ENCODE data around the gene ZFYVE27. TPM values are rescaled to one million over a fixed set of nuclear protein-coding genes. Genes with fewer than 3 reads are reported as not detected.
A peak's percentile ranks its signal among the peaks of the same experiment; 100 is the strongest.

The ZFYVE27 gene
- total and polyA plus RNA-seq, 4 donors = 21.1 to 33.9 (median 26.8) TPM

- TF ChIP-seq CTCF (IDR thresholded peaks at IDR 0.05; ENCODE audit: control extremely low read depth, extremely low read depth) = peak; percentile 68
- Histone ChIP-seq H3K9ac (ENCODE audit: insufficient read depth in 1 of 2, low read length in 2 of 2) (no peak overlapping the region), H3K27ac (ENCODE audit: low read depth in 1 of 2, low read length in 1 of 2) (no peak overlapping the region), H3K4me3 (no peak overlapping the region), H3K27me3 (ENCODE audit: control insufficient read depth in 3 of 3, insufficient read depth in 3 of 3, low read length in 2 of 3) (peaks cover 0 to 3% (median 0%) of the 10 kb centered on the region in 3 donors), H3K9me3 (ENCODE audit: control insufficient read depth in 4 of 4, insufficient read depth in 3 of 4, low read length in 3 of 4) (no peaks in the 10 kb centered on the region), H3K36me3 (ENCODE audit: control insufficient read depth in 4 of 4, insufficient read depth in 4 of 4, low read length in 4 of 4) (no peaks in the 10 kb centered on the region), H3K4me1 (ENCODE audit: control insufficient read depth in 5 of 5, insufficient read depth in 5 of 5, low read length in 5 of 5) (peaks cover 0 to 8% (median 2%) of the 10 kb centered on the region in 5 donors)
- ATAC-seq (ENCODE audit: insufficient read depth, low FRiP score) (peak; percentile 61), DNase-seq (peak; percentile 44 to 56 (median 52))
- 28 to 29% methylated on average over 13 of the region's 13 CpGs for WGBS, 2 donors
Measured at GRCh38 chr10:97791824-97792721, 55.1 kb downstream of the ZFYVE27 start.

- WGBS, 2 donors = 72 to 74% methylated on average over 4 of the region's 4 CpGs
- no peaks in the 10 kb centered on the region for H3K4me1 ChIP-seq (ENCODE audit: control insufficient read depth in 5 of 5, insufficient read depth in 5 of 5, low read length in 5 of 5)
- DNase-seq = no peak
- H3K27me3 ChIP-seq (ENCODE audit: control insufficient read depth in 3 of 3, insufficient read depth in 3 of 3, low read length in 2 of 3) = peaks cover 0 to 4% (median 3%) of the 10 kb centered on the region in 3 donors
- no peak for TF ChIP-seq CTCF (IDR thresholded peaks at IDR 0.05; ENCODE audit: control extremely low read depth, extremely low read depth)
- no peaks in the 10 kb centered on the region for H3K36me3 ChIP-seq (ENCODE audit: control insufficient read depth in 4 of 4, insufficient read depth in 4 of 4, low read length in 4 of 4)
- H3K27ac ChIP-seq (ENCODE audit: low read depth in 1 of 2, low read length in 1 of 2) = no peak overlapping the region
- no peak for ATAC-seq (ENCODE audit: insufficient read depth, low FRiP score)
- H3K4me3 ChIP-seq = no peak overlapping the region
- H3K9ac ChIP-seq (ENCODE audit: insufficient read depth in 1 of 2, low read length in 2 of 2) = no peak overlapping the region
- H3K9me3 ChIP-seq (ENCODE audit: control insufficient read depth in 4 of 4, insufficient read depth in 3 of 4, low read length in 3 of 4) = peaks cover 0 to 6% (median 5%) of the 10 kb centered on the region in 4 donors
Measured at GRCh38 chr10:97795886-97796285, 59.0 kb downstream of the ZFYVE27 start.

- H3K27me3 ChIP-seq (ENCODE audit: control insufficient read depth in 3 of 3, insufficient read depth in 3 of 3, low read length in 2 of 3) = peaks cover 2 to 4% (median 3%) of the 10 kb centered on the region in 3 donors
- no peak for DNase-seq
- 27 to 33% methylated on average over 3 of the region's 3 CpGs for whole genome bisulfite sequencing, 2 donors
- H3K9me3 ChIP-seq (ENCODE audit: control insufficient read depth in 4 of 4, insufficient read depth in 3 of 4, low read length in 3 of 4) = peaks cover 0 to 6% (median 5%) of the 10 kb centered on the region in 4 donors
- H3K36me3 ChIP-seq (ENCODE audit: control insufficient read depth in 4 of 4, insufficient read depth in 4 of 4, low read length in 4 of 4) = no peaks in the 10 kb centered on the region
- no peaks in the 10 kb centered on the region for H3K4me1 ChIP-seq (ENCODE audit: control insufficient read depth in 5 of 5, insufficient read depth in 5 of 5, low read length in 5 of 5)
- H3K4me3 ChIP-seq = no peak overlapping the region
- H3K27ac ChIP-seq (ENCODE audit: low read depth in 1 of 2, low read length in 1 of 2) = no peak overlapping the region
- H3K9ac ChIP-seq (ENCODE audit: insufficient read depth in 1 of 2, low read length in 2 of 2) = no peak overlapping the region
- TF ChIP-seq CTCF (IDR thresholded peaks at IDR 0.05; ENCODE audit: control extremely low read depth, extremely low read depth) = no peak
- no peak for ATAC-seq (ENCODE audit: insufficient read depth, low FRiP score)
Measured at GRCh38 chr10:97796651-97797050, 59.7 kb downstream of the ZFYVE27 start.
